A673 (cell line): ENCODE measurements around the gene PMPCA. TPM values are rescaled to one million over a fixed set of nuclear protein-coding genes. Genes with fewer than 3 reads are reported as not detected.

Source experiments
- BruUV-seq: library from RNA; stranded (reverse); fragments of 400-500 nt; replicated peaks from 2 replicates; lab custom pipeline; 2021; lab: Mats Ljungman, UMichigan
- CTCF ChIA-PET: fragments of 300-600 bp; sonication (Branson Sonifier 250); formaldehyde crosslinking; loops from one replicate; lab custom pipeline; 2022; ENCODE audit warnings: antibody characterized with exemption; lab: Charles Lee
- POLR2A ChIA-PET: fragments of 300-600 bp; sonication (Branson Sonifier 250); formaldehyde crosslinking; loops from one replicate; lab custom pipeline; 2022; ENCODE audit warnings: antibody characterized with exemption; ENCODE audit not compliant: low non-redundant PET; lab: Charles Lee
- DNase-seq: peaks from one replicate; pipeline ENCODE4 v3.0.0-alpha.2; 2015; ENCODE audit warnings: low spot score
- H3K27ac ChIP-seq: fragments of 200-600 bp; sonication (generic); 2 replicates; pipeline ENCODE4 v1.5.1; 2016; ENCODE audit warnings: mixed run types, low read depth, mild to moderate bottlenecking, mixed read lengths, antibody characterized with exemption, low read length; ENCODE audit not compliant: poor library complexity, severe bottlenecking
- H3K27me3 ChIP-seq: fragments of 200-600 bp; sonication (generic); replicated peaks from 2 replicates; pipeline ENCODE4 v1.6.1; 2017; ENCODE audit warnings: mixed run types, low read depth, mild to moderate bottlenecking, mixed read lengths, antibody characterized with exemption, low read length; ENCODE audit not compliant: insufficient read depth, poor library complexity
- H3K36me3 ChIP-seq: fragments of 200-600 bp; sonication (generic); 2 replicates; pipeline ENCODE4 v1.6.1; 2016; ENCODE audit warnings: mixed run types, mild to moderate bottlenecking, mixed read lengths, antibody characterized with exemption, low read length; ENCODE audit not compliant: insufficient read depth, poor library complexity, severe bottlenecking
- H3K4me1 ChIP-seq: fragments of 200-600 bp; sonication (generic); 2 replicates; pipeline ENCODE4 v1.6.1; 2017; ENCODE audit warnings: mixed run types, mild to moderate bottlenecking, mixed read lengths, antibody characterized with exemption, low read length; ENCODE audit not compliant: insufficient read depth, poor library complexity, severe bottlenecking
- H3K4me3 ChIP-seq: fragments of 200-600 bp; sonication (generic); 2 replicates; pipeline ENCODE4 v1.5.1; 2016; ENCODE audit warnings: low read depth, mixed run types, mild to moderate bottlenecking, mixed read lengths, low read length; ENCODE audit not compliant: poor library complexity, severe bottlenecking
- H3K9me3 ChIP-seq: fragments of 200-600 bp; sonication (generic); 2 replicates; pipeline ENCODE4 v1.6.1; 2016; ENCODE audit warnings: mixed run types, low read depth, mild to moderate bottlenecking, mixed read lengths, antibody characterized with exemption, low read length; ENCODE audit not compliant: poor library complexity, severe bottlenecking
- CTCF ChIP-seq: fragments of 300-800, 200-600 bp; sonication (generic); conservative IDR thresholded peaks from 2 replicates; pipeline ENCODE4 v1.5.1; 2017; ENCODE audit warnings: low read depth, mild to moderate bottlenecking, antibody characterized with exemption, low read length, moderate library complexity, mixed read lengths
- EZH2 ChIP-seq: fragments of 200-600 bp; sonication (generic); IDR thresholded peaks from 2 replicates; pipeline ENCODE4 v1.6.1; 2017; ENCODE audit warnings: borderline replicate concordance, low read depth, mild to moderate bottlenecking, mixed read lengths, antibody characterized with exemption, low read length; ENCODE audit not compliant: poor library complexity, severe bottlenecking
- intact Hi-C: fragments of 100-400 bp; cut with micrococcal nuclease; formaldehyde crosslinking; loops from one replicate; pipeline ENCODE4 v1.10.0; 2022; ENCODE audit not compliant: unreplicated experiment
- total RNA-seq: library from RNA; stranded (reverse); gene quantifications from 2 replicates; pipeline ENCODE4 v1.2.3, GENCODE V29; 2021

The PMPCA gene
- total RNA-seq, 1 experiment from 2014 or later: 94.8 TPM

- TF ChIP-seq EZH2 (no peak), CTCF (no peak)
- DNase-seq: no peak
- BruUV-seq: no TSS peak
- Histone ChIP-seq H3K4me3 (no peak overlapping the region), H3K36me3 (peaks cover 29% of the 10 kb centered on the region), H3K4me1 (peaks cover 11% of the 10 kb centered on the region), H3K9me3 (no peaks in the 10 kb centered on the region), H3K27me3 (no peaks in the 10 kb centered on the region), H3K27ac (no peak overlapping the region)
- ChIA-PET POLR2A (no interaction called here), CTCF (no interaction called here)
- intact Hi-C loops: no loop called here
Observed at GRCh38 chr9:136433043-136433715, 22.7 kb downstream of the PMPCA start.

GRCh38 chr9:136433849-136434579 is 23.6 kb downstream of the PMPCA start:
- intact Hi-C loops: no loop called here
- Histone ChIP-seq H3K4me3 (no peak overlapping the region), H3K27ac (no peak overlapping the region), H3K27me3 (no peaks in the 10 kb centered on the region), H3K36me3 (peaks cover 23% of the 10 kb centered on the region), H3K4me1 (peaks cover 11% of the 10 kb centered on the region), H3K9me3 (no peaks in the 10 kb centered on the region)
- ChIA-PET POLR2A (no interaction called here), CTCF (no interaction called here)
- no TSS peak for BruUV-seq
- TF ChIP-seq EZH2 (no peak), CTCF (no peak)
- DNase-seq: no peak

- BruUV-seq: no TSS peak
- ChIA-PET POLR2A (no interaction called here), CTCF (no interaction called here)
- H3K27ac ChIP-seq: no peak overlapping the region
- H3K36me3 ChIP-seq: peaks cover 18% of the 10 kb centered on the region
- no peaks in the 10 kb centered on the region for H3K27me3 ChIP-seq
- TF ChIP-seq EZH2 (no peak), CTCF (no peak)
- no peak for DNase-seq
- H3K9me3 ChIP-seq: no peaks in the 10 kb centered on the region
- H3K4me3 ChIP-seq: no peak overlapping the region
- peaks cover 11% of the 10 kb centered on the region for H3K4me1 ChIP-seq
- intact Hi-C loops: no loop called here
Observed at GRCh38 chr9:136434580-136435169, 24.2 kb downstream of the PMPCA start.
